ENCODE results near the gene FMN1. TPM values are rescaled to one million over a fixed set of nuclear protein-coding genes. Genes with fewer than 3 reads are reported as not detected.

Gene FMN1
- polyA plus RNA-seq, 2 donors: 1.0 to 2.1 TPM

GRCh38 chr15:32861761-32862160, 332.8 kb downstream of the FMN1 start:
- Histone ChIP-seq H3K27ac (ENCODE audit: low read depth in 2 of 2, low read length in 1 of 2) (peak overlapping the region; percentile 7 to 38), H3K4me3 (ENCODE audit: low read depth in 1 of 2, low read length in 2 of 2) (no peak overlapping the region), H3K4me1 (ENCODE audit: control insufficient read depth in 2 of 2, insufficient read depth in 2 of 2, low read length in 1 of 2) (peaks cover 0 to 3% of the 10 kb centered on the region in 2 donors), H3K36me3 (ENCODE audit: control insufficient read depth in 2 of 2, insufficient read depth in 2 of 2, low read length in 1 of 2) (no peaks in the 10 kb centered on the region), H3K9me3 (ENCODE audit: control insufficient read depth in 2 of 2, insufficient read depth in 1 of 2, low read depth in 1 of 2, low read length in 1 of 2) (no peaks in the 10 kb centered on the region), H3K27me3 (ENCODE audit: control insufficient read depth in 1 of 2, insufficient read depth in 2 of 2, low read length in 2 of 2) (no peaks in the 10 kb centered on the region)
- WGBS, 2 donors: 36 to 41% methylated on average over 14 of the region's 14 CpGs

GRCh38 chr15:32861174-32861573, 333.3 kb downstream of the FMN1 start:
- peaks cover 0 to 3% of the 10 kb centered on the region in 2 donors for H3K4me1 ChIP-seq (ENCODE audit: control insufficient read depth in 2 of 2, insufficient read depth in 2 of 2, low read length in 1 of 2)
- no peak overlapping the region for H3K27ac ChIP-seq (ENCODE audit: low read depth in 2 of 2, low read length in 1 of 2)
- no peaks in the 10 kb centered on the region for H3K27me3 ChIP-seq (ENCODE audit: control insufficient read depth in 1 of 2, insufficient read depth in 2 of 2, low read length in 2 of 2)
- H3K4me3 ChIP-seq (ENCODE audit: low read depth in 1 of 2, low read length in 2 of 2): no peak overlapping the region
- H3K9me3 ChIP-seq (ENCODE audit: control insufficient read depth in 2 of 2, insufficient read depth in 1 of 2, low read depth in 1 of 2, low read length in 1 of 2): no peaks in the 10 kb centered on the region
- 94 to 95% methylated on average over 5 of the region's 5 CpGs for WGBS, 2 donors
- no peaks in the 10 kb centered on the region for H3K36me3 ChIP-seq (ENCODE audit: control insufficient read depth in 2 of 2, insufficient read depth in 2 of 2, low read length in 1 of 2)

GRCh38 chr15:32859996-32860395, 334.5 kb downstream of the FMN1 start:
- Histone ChIP-seq H3K4me1 (ENCODE audit: control insufficient read depth in 2 of 2, insufficient read depth in 2 of 2, low read length in 1 of 2) (peaks cover 0 to 3% of the 10 kb centered on the region in 2 donors), H3K27me3 (ENCODE audit: control insufficient read depth in 1 of 2, insufficient read depth in 2 of 2, low read length in 2 of 2) (no peaks in the 10 kb centered on the region), H3K4me3 (ENCODE audit: low read depth in 1 of 2, low read length in 2 of 2) (no peak overlapping the region), H3K27ac (ENCODE audit: low read depth in 2 of 2, low read length in 1 of 2) (no peak overlapping the region), H3K36me3 (ENCODE audit: control insufficient read depth in 2 of 2, insufficient read depth in 2 of 2, low read length in 1 of 2) (no peaks in the 10 kb centered on the region), H3K9me3 (ENCODE audit: control insufficient read depth in 2 of 2, insufficient read depth in 1 of 2, low read depth in 1 of 2, low read length in 1 of 2) (no peaks in the 10 kb centered on the region)
- 87 to 91% methylated on average over 2 of the region's 2 CpGs for WGBS, 2 donors

- Histone ChIP-seq H3K27me3 (ENCODE audit: control insufficient read depth in 1 of 2, insufficient read depth in 2 of 2, low read length in 2 of 2) (no peaks in the 10 kb centered on the region), H3K36me3 (ENCODE audit: control insufficient read depth in 2 of 2, insufficient read depth in 2 of 2, low read length in 1 of 2) (no peaks in the 10 kb centered on the region), H3K9me3 (ENCODE audit: control insufficient read depth in 2 of 2, insufficient read depth in 1 of 2, low read depth in 1 of 2, low read length in 1 of 2) (no peaks in the 10 kb centered on the region), H3K27ac (ENCODE audit: low read depth in 2 of 2, low read length in 1 of 2) (no peak overlapping the region), H3K4me1 (ENCODE audit: control insufficient read depth in 2 of 2, insufficient read depth in 2 of 2, low read length in 1 of 2) (peaks cover 0 to 3% of the 10 kb centered on the region in 2 donors), H3K4me3 (ENCODE audit: low read depth in 1 of 2, low read length in 2 of 2) (no peak overlapping the region)
- WGBS, 2 donors: 90 to 91% methylated on average over 3 of the region's 3 CpGs
These were observed 335.3 kb downstream of the FMN1 start for GRCh38 chr15:32859251-32859650.

- no peak overlapping the region for H3K27ac ChIP-seq (ENCODE audit: low read depth in 2 of 2, low read length in 1 of 2)
- no peaks in the 10 kb centered on the region for H3K9me3 ChIP-seq (ENCODE audit: control insufficient read depth in 2 of 2, insufficient read depth in 1 of 2, low read depth in 1 of 2, low read length in 1 of 2)
- no peak overlapping the region for H3K4me3 ChIP-seq (ENCODE audit: low read depth in 1 of 2, low read length in 2 of 2)
- 31 to 58% methylated on average over 2 of the region's 2 CpGs for WGBS, 2 donors
- H3K4me1 ChIP-seq (ENCODE audit: control insufficient read depth in 2 of 2, insufficient read depth in 2 of 2, low read length in 1 of 2): peaks cover 0 to 3% of the 10 kb centered on the region in 2 donors
- no peaks in the 10 kb centered on the region for H3K27me3 ChIP-seq (ENCODE audit: control insufficient read depth in 1 of 2, insufficient read depth in 2 of 2, low read length in 2 of 2)
- H3K36me3 ChIP-seq (ENCODE audit: control insufficient read depth in 2 of 2, insufficient read depth in 2 of 2, low read length in 1 of 2): no peaks in the 10 kb centered on the region
These were observed 336.8 kb downstream of the FMN1 start for GRCh38 chr15:32857732-32858131.

- H3K4me1 ChIP-seq (ENCODE audit: control insufficient read depth in 2 of 2, insufficient read depth in 2 of 2, low read length in 1 of 2): no peaks in the 10 kb centered on the region
- WGBS, 2 donors: 79 to 91% methylated on average over 4 of the region's 4 CpGs
- H3K9me3 ChIP-seq (ENCODE audit: control insufficient read depth in 2 of 2, insufficient read depth in 1 of 2, low read depth in 1 of 2, low read length in 1 of 2): no peaks in the 10 kb centered on the region
- no peak overlapping the region for H3K4me3 ChIP-seq (ENCODE audit: low read depth in 1 of 2, low read length in 2 of 2)
- H3K27ac ChIP-seq (ENCODE audit: low read depth in 2 of 2, low read length in 1 of 2): no peak overlapping the region
- H3K27me3 ChIP-seq (ENCODE audit: control insufficient read depth in 1 of 2, insufficient read depth in 2 of 2, low read length in 2 of 2): no peaks in the 10 kb centered on the region
- no peaks in the 10 kb centered on the region for H3K36me3 ChIP-seq (ENCODE audit: control insufficient read depth in 2 of 2, insufficient read depth in 2 of 2, low read length in 1 of 2)
These were observed 337.8 kb downstream of the FMN1 start for GRCh38 chr15:32856753-32857152.

GRCh38 chr15:32855942-32856341, 338.6 kb downstream of the FMN1 start:
- Histone ChIP-seq H3K4me3 (ENCODE audit: low read depth in 1 of 2, low read length in 2 of 2) (no peak overlapping the region), H3K9me3 (ENCODE audit: control insufficient read depth in 2 of 2, insufficient read depth in 1 of 2, low read depth in 1 of 2, low read length in 1 of 2) (no peaks in the 10 kb centered on the region), H3K27ac (ENCODE audit: low read depth in 2 of 2, low read length in 1 of 2) (no peak overlapping the region), H3K27me3 (ENCODE audit: control insufficient read depth in 1 of 2, insufficient read depth in 2 of 2, low read length in 2 of 2) (no peaks in the 10 kb centered on the region), H3K36me3 (ENCODE audit: control insufficient read depth in 2 of 2, insufficient read depth in 2 of 2, low read length in 1 of 2) (no peaks in the 10 kb centered on the region), H3K4me1 (ENCODE audit: control insufficient read depth in 2 of 2, insufficient read depth in 2 of 2, low read length in 1 of 2) (no peaks in the 10 kb centered on the region)

- 96 to 98% methylated on average over 3 of the region's 3 CpGs for WGBS, 2 donors
- Histone ChIP-seq H3K9me3 (ENCODE audit: control insufficient read depth in 2 of 2, insufficient read depth in 1 of 2, low read depth in 1 of 2, low read length in 1 of 2) (no peaks in the 10 kb centered on the region), H3K27me3 (ENCODE audit: control insufficient read depth in 1 of 2, insufficient read depth in 2 of 2, low read length in 2 of 2) (no peaks in the 10 kb centered on the region), H3K36me3 (ENCODE audit: control insufficient read depth in 2 of 2, insufficient read depth in 2 of 2, low read length in 1 of 2) (no peaks in the 10 kb centered on the region), H3K4me3 (ENCODE audit: low read depth in 1 of 2, low read length in 2 of 2) (no peak overlapping the region), H3K27ac (ENCODE audit: low read depth in 2 of 2, low read length in 1 of 2) (no peak overlapping the region), H3K4me1 (ENCODE audit: control insufficient read depth in 2 of 2, insufficient read depth in 2 of 2, low read length in 1 of 2) (no peaks in the 10 kb centered on the region)
These were observed 340.9 kb downstream of the FMN1 start for GRCh38 chr15:32853592-32853991.

GRCh38 chr15:32852771-32853170, 341.7 kb downstream of the FMN1 start:
- WGBS, 2 donors: 78 to 79% methylated on average over 3 of the region's 3 CpGs
- Histone ChIP-seq H3K36me3 (ENCODE audit: control insufficient read depth in 2 of 2, insufficient read depth in 2 of 2, low read length in 1 of 2) (no peaks in the 10 kb centered on the region), H3K9me3 (ENCODE audit: control insufficient read depth in 2 of 2, insufficient read depth in 1 of 2, low read depth in 1 of 2, low read length in 1 of 2) (no peaks in the 10 kb centered on the region), H3K27ac (ENCODE audit: low read depth in 2 of 2, low read length in 1 of 2) (no peak overlapping the region), H3K4me1 (ENCODE audit: control insufficient read depth in 2 of 2, insufficient read depth in 2 of 2, low read length in 1 of 2) (no peaks in the 10 kb centered on the region), H3K4me3 (ENCODE audit: low read depth in 1 of 2, low read length in 2 of 2) (no peak overlapping the region), H3K27me3 (ENCODE audit: control insufficient read depth in 1 of 2, insufficient read depth in 2 of 2, low read length in 2 of 2) (no peaks in the 10 kb centered on the region)

- H3K9me3 ChIP-seq (ENCODE audit: control insufficient read depth in 2 of 2, insufficient read depth in 1 of 2, low read depth in 1 of 2, low read length in 1 of 2): no peaks in the 10 kb centered on the region
- no peak overlapping the region for H3K27ac ChIP-seq (ENCODE audit: low read depth in 2 of 2, low read length in 1 of 2)
- no peaks in the 10 kb centered on the region for H3K36me3 ChIP-seq (ENCODE audit: control insufficient read depth in 2 of 2, insufficient read depth in 2 of 2, low read length in 1 of 2)
- no peak overlapping the region for H3K4me3 ChIP-seq (ENCODE audit: low read depth in 1 of 2, low read length in 2 of 2)
- no peaks in the 10 kb centered on the region for H3K4me1 ChIP-seq (ENCODE audit: control insufficient read depth in 2 of 2, insufficient read depth in 2 of 2, low read length in 1 of 2)
- no peaks in the 10 kb centered on the region for H3K27me3 ChIP-seq (ENCODE audit: control insufficient read depth in 1 of 2, insufficient read depth in 2 of 2, low read length in 2 of 2)
- 96 to 98% methylated on average over 4 of the region's 4 CpGs for WGBS, 2 donors
These were observed 342.5 kb downstream of the FMN1 start for GRCh38 chr15:32852017-32852416.

Measured in esophagus (tissue), 2 donors.